Panc1 (cell line): ENCODE data around the gene MOBP. TPM values are rescaled to one million over a fixed set of nuclear protein-coding genes. Genes with fewer than 3 reads are reported as not detected.

Experiments used
- ATAC-seq: fragments of 200-7000 bp; cut with Tn5 transposase; 2 replicates; pipeline ENCODE4 v1.9.1; 2020; ENCODE audit warnings: mild to moderate bottlenecking, moderate library complexity
- BruUV-seq: library from RNA; stranded (reverse); fragments of 400-500 nt; replicated peaks from 2 replicates; lab custom pipeline; 2021; lab: Mats Ljungman, UMichigan
- CTCF ChIA-PET: fragments of 300-600 bp; sonication (Branson Sonifier 250); formaldehyde crosslinking; loops from one replicate; lab custom pipeline; 2022; ENCODE audit warnings: antibody characterized with exemption; lab: Charles Lee
- POLR2A ChIA-PET: fragments of 300-600 bp; sonication (Branson Sonifier 250); formaldehyde crosslinking; loops from one replicate; lab custom pipeline; 2022; ENCODE audit warnings: antibody characterized with exemption; lab: Charles Lee
- DNase-seq: peaks from one replicate; pipeline ENCODE4 v3.0.0-alpha.2; 2010; ENCODE audit warnings: low read depth, low spot score
- H3K27ac ChIP-seq: 2 replicates; pipeline ENCODE4 v1.5.1; 2011; ENCODE audit warnings: mild to moderate bottlenecking, low read length, inconsistent platforms
- H3K27me3 ChIP-seq: fragments of 200-500 bp; sonication (Bioruptor generic); 2 replicates; pipeline ENCODE4 v1.6.0; 2014; ENCODE audit warnings: low read length, inconsistent platforms; ENCODE audit not compliant: control insufficient read depth, insufficient read depth
- H3K36me3 ChIP-seq: fragments of 200-500 bp; sonication (Bioruptor generic); 2 replicates; pipeline ENCODE4 v1.5.1; 2014; ENCODE audit warnings: inconsistent platforms, mild to moderate bottlenecking, low read length, moderate library complexity; ENCODE audit not compliant: control insufficient read depth, insufficient read depth
- H3K4me1 ChIP-seq: 2 replicates; pipeline ENCODE4 v1.5.1; 2011; ENCODE audit warnings: inconsistent platforms, mild to moderate bottlenecking, low read length, moderate library complexity; ENCODE audit not compliant: control insufficient read depth, insufficient read depth
- H3K4me3 ChIP-seq, 2 experiments: 2 replicates each; pipeline ENCODE4 v1.5.1; 2011 to 2012; ENCODE audit warnings: low read depth in 2 of 2, low read length in 2 of 2, mild to moderate bottlenecking in 2 of 2, inconsistent platforms in 1 of 2, moderate library complexity in 1 of 2
- H3K9me3 ChIP-seq: fragments of 200-500 bp; sonication (Bioruptor generic); 2 replicates; pipeline ENCODE4 v1.5.1; 2014; ENCODE audit warnings: low read depth, mild to moderate bottlenecking, inconsistent platforms, low read length, moderate library complexity; ENCODE audit not compliant: control insufficient read depth, insufficient read depth
- POLR2AphosphoS5 ChIP-seq: IDR thresholded peaks from 2 replicates; pipeline ENCODE4 v1.6.1; 2012; ENCODE audit warnings: mild to moderate bottlenecking, low read depth, low read length, moderate library complexity
- SIN3A ChIP-seq: IDR thresholded peaks from 2 replicates; pipeline ENCODE4 v1.6.1; 2012; ENCODE audit warnings: low read depth, mild to moderate bottlenecking, low read length, moderate library complexity, borderline replicate concordance; ENCODE audit not compliant: insufficient read depth
- TCF7L2 ChIP-seq: IDR thresholded peaks from 2 replicates; pipeline ENCODE4 v1.6.1; 2011; ENCODE audit warnings: mild to moderate bottlenecking, low read depth, low read length, inconsistent platforms
- in situ Hi-C: cut with HindIII; loops from 2 replicates; pipeline ENCODE4 v1.10.0; 2016; ENCODE audit warnings: low sequenced_read_pairs, low pct_unique_long_range_greater_than_20kb
- intact Hi-C: fragments of 100-400 bp; cut with micrococcal nuclease; formaldehyde crosslinking; loops from one replicate; pipeline ENCODE4 v1.10.0; 2022; ENCODE audit not compliant: unreplicated experiment
- total RNA-seq: library from RNA; stranded (reverse); gene quantifications from one replicate; pipeline ENCODE4 v1.2.1, GENCODE V29; 2021; ENCODE audit not compliant: unreplicated experiment
- TF ChIP-seq, protein P1 (sequence below), 2 experiments: IDR thresholded peaks; 2 replicates each; pipeline ENCODE4 v1.6.1; 2011 to 2012; ENCODE audit warnings: low read depth in 2 of 2, control low read depth in 1 of 2, low read length in 1 of 2, mild to moderate bottlenecking in 1 of 2, moderate library complexity in 1 of 2; ENCODE audit not compliant: insufficient read depth in 1 of 2
- TF ChIP-seq, protein P2 (sequence below): fragments of 450-650 bp; IDR thresholded peaks from 2 replicates; pipeline ENCODE4 v1.5.1; 2017; ENCODE audit warnings: mild to moderate bottlenecking

Gene MOBP
- total RNA-seq, 1 experiment from 2014 or later, result not detected

DNA sequence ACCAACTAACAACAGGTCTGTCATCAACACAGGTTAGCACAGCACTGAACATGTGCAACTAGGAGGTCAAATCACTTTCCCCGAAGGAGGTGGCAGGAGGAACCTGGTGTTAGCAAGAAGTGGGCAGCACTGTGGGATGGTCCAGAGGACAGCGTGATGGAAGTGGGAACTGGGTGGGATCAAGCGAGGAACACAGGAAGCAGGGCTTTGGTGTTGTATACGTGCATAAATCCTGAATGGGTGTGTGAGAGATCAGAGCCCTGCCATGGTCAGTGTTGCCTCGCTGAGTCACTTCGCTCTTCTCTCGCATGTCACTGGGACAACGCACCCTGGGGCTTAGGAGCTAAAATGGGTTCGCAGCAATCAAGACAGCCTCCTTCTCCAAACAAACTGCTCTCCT is 62.1 kb downstream of the MOBP start:
- Histone ChIP-seq H3K4me3 (no peak overlapping the region), H3K9me3 (no peaks in the 10 kb centered on the region), H3K36me3 (no peaks in the 10 kb centered on the region), H3K27ac (no peak overlapping the region), H3K4me1 (no peaks in the 10 kb centered on the region), H3K27me3 (no peaks in the 10 kb centered on the region)
- in situ Hi-C loops (no loop called here), intact Hi-C loops (no loop called here)
- BruUV-seq, result no TSS peak
- ATAC-seq, result no peak
- CTCF ChIA-PET, result no interaction called here
- TF ChIP-seq POLR2AphosphoS5 (no peak), TCF7L2 (no peak), SIN3A (no peak)
- TF ChIP-seq, protein P1, sequence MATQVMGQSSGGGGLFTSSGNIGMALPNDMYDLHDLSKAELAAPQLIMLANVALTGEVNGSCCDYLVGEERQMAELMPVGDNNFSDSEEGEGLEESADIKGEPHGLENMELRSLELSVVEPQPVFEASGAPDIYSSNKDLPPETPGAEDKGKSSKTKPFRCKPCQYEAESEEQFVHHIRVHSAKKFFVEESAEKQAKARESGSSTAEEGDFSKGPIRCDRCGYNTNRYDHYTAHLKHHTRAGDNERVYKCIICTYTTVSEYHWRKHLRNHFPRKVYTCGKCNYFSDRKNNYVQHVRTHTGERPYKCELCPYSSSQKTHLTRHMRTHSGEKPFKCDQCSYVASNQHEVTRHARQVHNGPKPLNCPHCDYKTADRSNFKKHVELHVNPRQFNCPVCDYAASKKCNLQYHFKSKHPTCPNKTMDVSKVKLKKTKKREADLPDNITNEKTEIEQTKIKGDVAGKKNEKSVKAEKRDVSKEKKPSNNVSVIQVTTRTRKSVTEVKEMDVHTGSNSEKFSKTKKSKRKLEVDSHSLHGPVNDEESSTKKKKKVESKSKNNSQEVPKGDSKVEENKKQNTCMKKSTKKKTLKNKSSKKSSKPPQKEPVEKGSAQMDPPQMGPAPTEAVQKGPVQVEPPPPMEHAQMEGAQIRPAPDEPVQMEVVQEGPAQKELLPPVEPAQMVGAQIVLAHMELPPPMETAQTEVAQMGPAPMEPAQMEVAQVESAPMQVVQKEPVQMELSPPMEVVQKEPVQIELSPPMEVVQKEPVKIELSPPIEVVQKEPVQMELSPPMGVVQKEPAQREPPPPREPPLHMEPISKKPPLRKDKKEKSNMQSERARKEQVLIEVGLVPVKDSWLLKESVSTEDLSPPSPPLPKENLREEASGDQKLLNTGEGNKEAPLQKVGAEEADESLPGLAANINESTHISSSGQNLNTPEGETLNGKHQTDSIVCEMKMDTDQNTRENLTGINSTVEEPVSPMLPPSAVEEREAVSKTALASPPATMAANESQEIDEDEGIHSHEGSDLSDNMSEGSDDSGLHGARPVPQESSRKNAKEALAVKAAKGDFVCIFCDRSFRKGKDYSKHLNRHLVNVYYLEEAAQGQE (IDR thresholded peaks at IDR 0.05; ENCODE audit: insufficient read depth in 1 of 2, low read depth in 2 of 2, low read length in 1 of 2), result no peak
- TF ChIP-seq, protein P2, sequence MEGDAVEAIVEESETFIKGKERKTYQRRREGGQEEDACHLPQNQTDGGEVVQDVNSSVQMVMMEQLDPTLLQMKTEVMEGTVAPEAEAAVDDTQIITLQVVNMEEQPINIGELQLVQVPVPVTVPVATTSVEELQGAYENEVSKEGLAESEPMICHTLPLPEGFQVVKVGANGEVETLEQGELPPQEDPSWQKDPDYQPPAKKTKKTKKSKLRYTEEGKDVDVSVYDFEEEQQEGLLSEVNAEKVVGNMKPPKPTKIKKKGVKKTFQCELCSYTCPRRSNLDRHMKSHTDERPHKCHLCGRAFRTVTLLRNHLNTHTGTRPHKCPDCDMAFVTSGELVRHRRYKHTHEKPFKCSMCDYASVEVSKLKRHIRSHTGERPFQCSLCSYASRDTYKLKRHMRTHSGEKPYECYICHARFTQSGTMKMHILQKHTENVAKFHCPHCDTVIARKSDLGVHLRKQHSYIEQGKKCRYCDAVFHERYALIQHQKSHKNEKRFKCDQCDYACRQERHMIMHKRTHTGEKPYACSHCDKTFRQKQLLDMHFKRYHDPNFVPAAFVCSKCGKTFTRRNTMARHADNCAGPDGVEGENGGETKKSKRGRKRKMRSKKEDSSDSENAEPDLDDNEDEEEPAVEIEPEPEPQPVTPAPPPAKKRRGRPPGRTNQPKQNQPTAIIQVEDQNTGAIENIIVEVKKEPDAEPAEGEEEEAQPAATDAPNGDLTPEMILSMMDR, result no peak
- POLR2A ChIA-PET, result no interaction called here
- no peak for DNase-seq

DNA sequence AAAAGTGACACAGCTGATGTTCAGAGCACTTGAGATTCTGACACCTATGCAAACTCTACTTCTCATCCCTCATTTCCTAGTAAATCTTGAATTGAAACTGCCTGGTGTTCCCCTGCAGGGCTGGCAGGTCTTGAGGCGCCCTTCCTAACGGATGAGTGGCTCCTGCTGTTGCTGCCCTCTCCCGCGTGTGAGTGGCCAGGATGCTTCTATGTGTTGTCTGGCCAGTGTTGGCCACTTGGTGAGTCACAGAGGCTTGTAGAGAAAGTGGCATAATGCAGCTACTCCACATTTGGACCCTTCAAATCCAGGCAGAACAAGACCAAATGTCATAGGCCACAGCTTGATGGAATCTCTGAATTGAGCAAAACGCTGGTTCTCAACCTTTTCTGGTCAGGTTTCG is 63.6 kb downstream of the MOBP start:
- DNase-seq, result no peak
- no TSS peak for BruUV-seq
- Histone ChIP-seq H3K27me3 (no peaks in the 10 kb centered on the region), H3K27ac (no peak overlapping the region), H3K9me3 (no peaks in the 10 kb centered on the region), H3K36me3 (no peaks in the 10 kb centered on the region), H3K4me1 (no peaks in the 10 kb centered on the region), H3K4me3 (no peak overlapping the region)
- intact Hi-C loops, result no loop called here
- POLR2A ChIA-PET, result no interaction called here
- CTCF ChIA-PET, result no interaction called here
- ATAC-seq, result no peak
- in situ Hi-C loops, result no loop called here
- no peak for TF ChIP-seq TCF7L2
- TF ChIP-seq SIN3A, result no peak
- no peak for TF ChIP-seq POLR2AphosphoS5
- TF ChIP-seq, protein P1 (IDR thresholded peaks at IDR 0.05; ENCODE audit: insufficient read depth in 1 of 2, low read depth in 2 of 2, low read length in 1 of 2), result no peak
